Measurements from ENCODE around the gene NEUROD4.

NEUROD4 gene

GRCh38 chr12:54998958-54999510 lies 20.7 kb upstream of the NEUROD4 start:
- no peak for DNase-seq

GRCh38 chr12:55001198-55001868 lies 18.4 kb upstream of the NEUROD4 start:
- DNase-seq = no peak

- DNase-seq = no peak
Measured at GRCh38 chr12:55002355-55002754, 17.4 kb upstream of the NEUROD4 start.

GRCh38 chr12:55008944-55009585 lies 10.7 kb upstream of the NEUROD4 start:
- DNase-seq = peak; percentile 28

- no peak for DNase-seq
Measured at GRCh38 chr12:55017416-55017925, 2.3 kb upstream of the NEUROD4 start.

- DNase-seq = no peak
Measured at GRCh38 chr12:55024575-55024974, 4.8 kb downstream of the NEUROD4 start.

- DNase-seq = no peak
Measured at GRCh38 chr12:55025508-55025907, 5.7 kb downstream of the NEUROD4 start.

GRCh38 chr12:55034218-55034617 lies 14.4 kb downstream of the NEUROD4 start:
- peak; percentile 61 for DNase-seq

- no peak for DNase-seq
Measured at GRCh38 chr12:55036326-55037115, 16.7 kb downstream of the NEUROD4 start.

GRCh38 chr12:55037351-55037987 lies 17.7 kb downstream of the NEUROD4 start:
- DNase-seq = peak; percentile 29

- no peak for DNase-seq
Measured at GRCh38 chr12:55039395-55040354, 19.9 kb downstream of the NEUROD4 start.

- no peak for DNase-seq
Measured at GRCh38 chr12:55041345-55042055, 21.7 kb downstream of the NEUROD4 start.

- DNase-seq = no peak
Measured at GRCh38 chr12:55043542-55043941, 23.8 kb downstream of the NEUROD4 start.

- no peak for DNase-seq
Measured at GRCh38 chr12:55044135-55044534, 24.4 kb downstream of the NEUROD4 start.

- DNase-seq = no peak
Measured at GRCh38 chr12:55049676-55050075, 29.9 kb downstream of the NEUROD4 start.

- no peak for DNase-seq
Measured at GRCh38 chr12:55051197-55051947, 31.6 kb downstream of the NEUROD4 start.

GRCh38 chr12:55057481-55057880 lies 37.7 kb downstream of the NEUROD4 start:
- peak; percentile 50 for DNase-seq

GRCh38 chr12:55058082-55058481 lies 38.3 kb downstream of the NEUROD4 start:
- DNase-seq = no peak

- DNase-seq = no peak
Measured at GRCh38 chr12:55058776-55059175, 39.0 kb downstream of the NEUROD4 start.

- DNase-seq = no peak
Measured at GRCh38 chr12:55060470-55060869, 40.7 kb downstream of the NEUROD4 start.

Data from left hindlimb (tissue), 1 donor.